IMR-90 (cell line): ENCODE results near the gene NPHP4. TPM values are rescaled to one million over a fixed set of nuclear protein-coding genes. Genes with fewer than 3 reads are reported as not detected.

ENCODE experiments used
- ATAC-seq: fragments of 200-7000 bp; cut with Tn5 transposase; 2 replicates; pipeline ENCODE4 v1.9.1; 2020; ENCODE audit warnings: low read depth, mild to moderate bottlenecking, moderate library complexity
- BruUV-seq: library from RNA; stranded (reverse); fragments of 400-500 nt; replicated peaks from 2 replicates; lab custom pipeline; 2021; lab: Mats Ljungman, UMichigan
- CTCF ChIA-PET: fragments of 300-600 bp; formaldehyde crosslinking; extraction: SDS; loops from one replicate; lab custom pipeline; 2021; ENCODE audit warnings: antibody characterized with exemption; lab: Yijun Ruan, JAX
- POLR2A ChIA-PET: fragments of 300-600 bp; sonication (Branson Sonifier 250); formaldehyde crosslinking; loops from one replicate; lab custom pipeline; 2022; ENCODE audit warnings: antibody characterized with exemption; ENCODE audit not compliant: unreplicated experiment; lab: Charles Lee
- DNase-seq: peaks from one replicate; pipeline ENCODE4 v3.0.0; 2013
- H2AFZ ChIP-seq: replicated peaks from 2 replicates; pipeline ENCODE3; 2013; ENCODE audit warnings: low read length, mild to moderate bottlenecking; ENCODE audit not compliant: poor library complexity
- H2AK5ac ChIP-seq: 2 replicates; pipeline ENCODE4 v1.6.1; 2013; ENCODE audit warnings: low read depth, low read length, inconsistent platforms
- H2AK9ac ChIP-seq: replicated peaks from 2 replicates; pipeline ENCODE3; 2013; ENCODE audit warnings: mild to moderate bottlenecking, low read depth, low read length, moderate library complexity; ENCODE audit not compliant: poor library complexity
- H2BK120ac ChIP-seq: 2 replicates; pipeline ENCODE4 v1.6.1; 2013; ENCODE audit warnings: low read depth, low read length, inconsistent platforms
- H2BK15ac ChIP-seq: 3 replicates; pipeline ENCODE4 v1.6.1; 2013; ENCODE audit warnings: low read depth, low read length, inconsistent platforms
- H2BK20ac ChIP-seq: 2 replicates; pipeline ENCODE4 v1.6.1; 2013; ENCODE audit warnings: low read depth, mild to moderate bottlenecking, inconsistent platforms, low read length, moderate library complexity
- H2BK5ac ChIP-seq: 2 replicates; pipeline ENCODE4 v1.6.1; 2013; ENCODE audit warnings: mild to moderate bottlenecking, low read depth, low read length, inconsistent platforms; ENCODE audit not compliant: poor library complexity, severe bottlenecking
- H3K14ac ChIP-seq: replicated peaks from 2 replicates; pipeline ENCODE4 v1.6.1; 2013; ENCODE audit warnings: low read depth, low read length, inconsistent platforms
- H3K18ac ChIP-seq: 2 replicates; pipeline ENCODE4 v1.6.1; 2013; ENCODE audit warnings: low read depth, low read length, control low read depth
- H3K23ac ChIP-seq: 2 replicates; pipeline ENCODE4 v1.6.1; 2013; ENCODE audit warnings: low read depth, low read length, inconsistent platforms
- H3K27ac ChIP-seq: 2 replicates; pipeline ENCODE4 v1.5.1; 2013; ENCODE audit warnings: mild to moderate bottlenecking, control low read depth, low read length; ENCODE audit not compliant: insufficient read depth
- H3K27me3 ChIP-seq: 2 replicates; pipeline ENCODE4 v1.6.1; 2013; ENCODE audit warnings: low read length; ENCODE audit not compliant: control insufficient read depth, insufficient read depth
- H3K36me3 ChIP-seq: 2 replicates; pipeline ENCODE4 v1.6.1; 2013; ENCODE audit warnings: low read length, mixed read lengths; ENCODE audit not compliant: control insufficient read depth, insufficient read depth
- H3K4ac ChIP-seq: 2 replicates; pipeline ENCODE4 v1.6.1; 2013; ENCODE audit warnings: low read depth, low read length, inconsistent platforms
- H3K4me1 ChIP-seq: 2 replicates; pipeline ENCODE4 v1.6.1; 2013; ENCODE audit warnings: low read length, mixed read lengths; ENCODE audit not compliant: control insufficient read depth, insufficient read depth
- H3K4me2 ChIP-seq: 2 replicates; pipeline ENCODE4 v1.6.1; 2013; ENCODE audit warnings: low read depth, mild to moderate bottlenecking, control low read depth, low read length, moderate library complexity
- H3K4me3 ChIP-seq: 2 replicates; pipeline ENCODE4 v1.5.1; 2013; ENCODE audit warnings: low read depth, mild to moderate bottlenecking, control low read depth, low read length, moderate library complexity; ENCODE audit not compliant: insufficient read depth
- H3K56ac ChIP-seq: 2 replicates; pipeline ENCODE4 v1.6.1; 2013; ENCODE audit warnings: low read length, inconsistent platforms; ENCODE audit not compliant: insufficient read depth; ENCODE audit errors: extremely low read depth
- H3K79me1 ChIP-seq, 2 experiments: 2 replicates each; pipeline ENCODE4 v1.6.1; 2013; ENCODE audit warnings: low read length in 2 of 2, inconsistent platforms in 1 of 2, low read depth in 1 of 2
- H3K9ac ChIP-seq: 2 replicates; pipeline ENCODE4 v1.6.1; 2013; ENCODE audit warnings: low read depth, low read length, control low read depth
- H3K9me1 ChIP-seq: 2 replicates; pipeline ENCODE4 v1.6.1; 2013; ENCODE audit warnings: low read length, inconsistent platforms; ENCODE audit not compliant: insufficient read depth
- H3K9me3 ChIP-seq: 2 replicates; pipeline ENCODE4 v1.6.1; 2013; ENCODE audit warnings: low read length; ENCODE audit not compliant: control insufficient read depth, insufficient read depth
- H4K20me1 ChIP-seq: 2 replicates; pipeline ENCODE4 v1.6.1; 2013; ENCODE audit warnings: low read length, inconsistent platforms; ENCODE audit not compliant: insufficient read depth
- H4K5ac ChIP-seq: 2 replicates; pipeline ENCODE4 v1.6.1; 2013; ENCODE audit warnings: mild to moderate bottlenecking, low read depth, low read length, control low read depth
- H4K8ac ChIP-seq, 2 experiments: 2 replicates each; pipeline ENCODE4 v1.6.1; 2013; ENCODE audit warnings: low read depth in 2 of 2, low read length in 2 of 2, control low read depth in 1 of 2, inconsistent platforms in 1 of 2
- H4K91ac ChIP-seq: 2 replicates; pipeline ENCODE4 v1.6.1; 2013; ENCODE audit warnings: low read depth, low read length, inconsistent platforms; ENCODE audit not compliant: insufficient read depth
- BHLHE40 ChIP-seq: fragments of 150-350 bp; IDR thresholded peaks from 2 replicates; pipeline ENCODE4 v1.6.1; 2016; ENCODE audit warnings: mild to moderate bottlenecking, low read depth, low read length
- CEBPB ChIP-seq: IDR thresholded peaks from 2 replicates; pipeline ENCODE4 v1.6.1; 2012; ENCODE audit warnings: low read depth, low read length, improper control_type of control experiment
- CTCF ChIP-seq: conservative IDR thresholded peaks from 2 replicates; pipeline ENCODE4 v1.5.1; 2012; ENCODE audit warnings: mild to moderate bottlenecking, low read depth, low read length, improper control_type of control experiment
- ELK1 ChIP-seq: fragments of 150-350 bp; IDR thresholded peaks from 2 replicates; pipeline ENCODE4 v1.6.1; 2016; ENCODE audit warnings: low read depth, mild to moderate bottlenecking, low read length, moderate library complexity, borderline replicate concordance
- FOS ChIP-seq: fragments of 150-350 bp; IDR thresholded peaks from 2 replicates; pipeline ENCODE4 v1.6.1; 2016; ENCODE audit warnings: low read depth, low read length
- MAFK ChIP-seq: IDR thresholded peaks from 2 replicates; pipeline ENCODE4 v1.6.1; 2012; ENCODE audit warnings: low read depth, low read length, improper control_type of control experiment
- MAZ ChIP-seq: IDR thresholded peaks from 2 replicates; pipeline ENCODE4 v1.6.1; 2012; ENCODE audit warnings: low read depth, mild to moderate bottlenecking, low read length, improper control_type of control experiment, moderate library complexity, borderline replicate concordance
- MXI1 ChIP-seq: IDR thresholded peaks from 2 replicates; pipeline ENCODE4 v1.6.1; 2012; ENCODE audit warnings: low read depth, mild to moderate bottlenecking, low read length, moderate library complexity, borderline replicate concordance
- NFE2L2 ChIP-seq: fragments of 150-350 bp; IDR thresholded peaks from 2 replicates; pipeline ENCODE4 v1.6.1; 2016; ENCODE audit warnings: low read depth, mild to moderate bottlenecking, low read length
- POLR2A ChIP-seq: IDR thresholded peaks from 2 replicates; pipeline ENCODE4 v1.6.1; 2012; ENCODE audit warnings: mild to moderate bottlenecking, low read depth, low read length
- RAD21 ChIP-seq: IDR thresholded peaks from 2 replicates; pipeline ENCODE4 v1.6.1; 2012; ENCODE audit warnings: low read length, improper control_type of control experiment
- RCOR1 ChIP-seq: IDR thresholded peaks from 2 replicates; pipeline ENCODE4 v1.6.1; 2012; ENCODE audit warnings: mild to moderate bottlenecking, low read length, improper control_type of control experiment; ENCODE audit not compliant: insufficient replicate concordance
- RFX5 ChIP-seq: IDR thresholded peaks from 2 replicates; pipeline ENCODE4 v1.8.0; 2012; ENCODE audit warnings: low read depth, mild to moderate bottlenecking, low read length, moderate library complexity
- SMC3 ChIP-seq: fragments of 150-350 bp; IDR thresholded peaks from 2 replicates; pipeline ENCODE4 v1.6.1; 2016; ENCODE audit warnings: low read depth, mild to moderate bottlenecking, antibody characterized with exemption, low read length, moderate library complexity
- USF2 ChIP-seq: fragments of 150-350 bp; IDR thresholded peaks from 2 replicates; pipeline ENCODE4 v1.6.1; 2017; ENCODE audit warnings: mild to moderate bottlenecking, antibody characterized with exemption, low read length, low read depth
- WGBS, 2 experiments: methylation state at CpG; one replicate each; pipeline versions ENCODE4 v1.1.5 to v1.1.7; 2013; ENCODE audit warnings: missing lambda C conversion rate in 2 of 2; ENCODE audit not compliant: insufficient read length in 1 of 2; ENCODE audit errors: extremely low coverage in 2 of 2; 5-methylcytosine and 5-hydroxymethylcytosine counted together
- dilution Hi-C: fragments of 300-500 bp; cut with HindIII; formaldehyde crosslinking; loops from one replicate; pipeline ENCODE4 v1.14.3; 2018; ENCODE audit warnings: low sequenced_read_pairs; ENCODE audit not compliant: unreplicated experiment
- in situ Hi-C: fragments of 300-500 bp; cut with MboI; formaldehyde crosslinking; loops from 3 replicates; pipeline ENCODE4 v1.14.3; 2019; ENCODE audit warnings: low sequenced_read_pairs, inconsistent platforms, mixed read lengths
- intact Hi-C: fragments of 100-400 bp; cut with micrococcal nuclease; formaldehyde crosslinking; loops from 2 replicates; pipeline ENCODE4 v1.10.0; 2022
- polyA plus RNA-seq, 3 experiments: library from polyadenylated mRNA; depleted of rRNA; stranded (reverse); fragments of >200 nt; gene quantifications; 2 replicates each; pipeline ENCODE4 v1.2.3, GENCODE V29; 2012; ENCODE audit warnings: low replicate concordance in 1 of 3
- total RNA-seq: library from RNA; depleted of rRNA; stranded (reverse); fragments of >200 nt; gene quantifications from 2 replicates; pipeline ENCODE4 v1.2.3, GENCODE V29; 2012

Gene NPHP4
- total and polyA plus RNA-seq, 2 of the 4 experiments (the other 2 are of a cell fraction): 2.0 to 5.5 TPM

- H3K9ac ChIP-seq: no peak overlapping the region
- no peak overlapping the region for H3K18ac ChIP-seq
- BruUV-seq: no TSS peak
- H3K9me1 ChIP-seq: no peaks in the 10 kb centered on the region
- H3K4me2 ChIP-seq: no peak overlapping the region
- H3K4ac ChIP-seq: no peak overlapping the region
- no peak for ATAC-seq
- no peak overlapping the region for H2BK15ac ChIP-seq
- intact Hi-C loops: no loop called here
- no peaks in the 10 kb centered on the region; the same call in 1 of the 2 replicates for H4K20me1 ChIP-seq
- H2BK5ac ChIP-seq: no peak overlapping the region
- H3K27ac ChIP-seq: no peak overlapping the region
- H3K56ac ChIP-seq: no peak overlapping the region
- H4K5ac ChIP-seq: no peak overlapping the region
- H3K14ac ChIP-seq: no peak overlapping the region
- in situ Hi-C loops: no loop called here
- H2BK120ac ChIP-seq: no peak overlapping the region
- H3K79me1 ChIP-seq: no peaks in the 10 kb centered on the region
- POLR2A ChIA-PET: no interaction called here
- no peak overlapping the region for H2BK20ac ChIP-seq
- no peak for DNase-seq
- peaks cover 2% of the 10 kb centered on the region; the same call in 1 of the 2 replicates for H3K4me1 ChIP-seq
- no peak overlapping the region for H3K4me3 ChIP-seq
- no peaks in the 10 kb centered on the region; the same call in 1 of the 2 replicates for H3K27me3 ChIP-seq
- no peak overlapping the region for H2AK5ac ChIP-seq
- CTCF ChIA-PET: interaction anchor here (0.8 to 1.2 kb wide), 3 partner anchors 8 to 32 kb away, joined by 3 to 4 read pairs (median 3); no protein-coding TSS in a partner anchor
- H4K8ac ChIP-seq: no peak overlapping the region
- no peak overlapping the region for H2AFZ ChIP-seq
- WGBS, 2 experiments: 58% methylated on average over 14 of the region's 33 CpGs; no CpG with 5 or more reads in 1 of the 2 experiments
- H3K36me3 ChIP-seq: no peaks in the 10 kb centered on the region
- H3K23ac ChIP-seq: no peak overlapping the region
- dilution Hi-C loops: no loop called here
- H2AK9ac ChIP-seq: no peak overlapping the region
- H3K9me3 ChIP-seq: no peaks in the 10 kb centered on the region
- no peak overlapping the region for H4K91ac ChIP-seq
- TF ChIP-seq CEBPB (no peak), NFE2L2 (no peak), USF2 (no peak), MAZ (no peak), ELK1 (no peak), MXI1 (no peak), BHLHE40 (no peak), RAD21 (no peak), POLR2A (no peak), CTCF (no peak), MAFK (no peak), RFX5 (no peak), SMC3 (no peak), RCOR1 (no peak), FOS (no peak)
Observed at GRCh38 chr1:6002714-6003501, 10.7 kb upstream of the NPHP4 start.
